ENCODE measurements around the gene PSMC2. TPM values are rescaled to one million over a fixed set of nuclear protein-coding genes. Genes with fewer than 3 reads are reported as not detected.

PSMC2 gene
- total and polyA plus RNA-seq, 2 experiments from 2014 or later, result 107 to 131 TPM

- no peak for TF ChIP-seq REST (IDR thresholded peaks at IDR 0.05; ENCODE audit: unreplicated experiment)
- no peak for TF ChIP-seq POLR2AphosphoS5 (IDR thresholded peaks at IDR 0.05; ENCODE audit: low read depth)
- TF ChIP-seq ZNF114 (CRISPR knock-in tag; IDR thresholded peaks at IDR 0.05), result no peak
- no peak for TF ChIP-seq ZNF331 (CRISPR knock-in tag; IDR thresholded peaks at IDR 0.05; ENCODE audit: low read depth)
Observed at GRCh38 chr7:103380395-103381191, 33.1 kb downstream of the PSMC2 start (continued).

- Histone ChIP-seq H3F3A (replicated peaks; ENCODE audit: low read depth) (0 out of 2 replicates have a peak, but pooled peaks cover 8% of the 10 kb centered on the region), H3K4me1 (ENCODE audit: insufficient read depth) (no peaks in the 10 kb centered on the region), H3K4me2 (no peak overlapping the region), H3K36me3 (ENCODE audit: insufficient read depth) (no peaks in the 10 kb centered on the region), H2AFZ (no peak overlapping the region), H3K27ac (ENCODE audit: low read depth) (no peak overlapping the region), H4K20me1 (replicated peaks; ENCODE audit: insufficient read depth) (no peaks in the 10 kb centered on the region), H3K27me3 (ENCODE audit: insufficient read depth) (no peaks in the 10 kb centered on the region), H3K79me2 (replicated peaks; ENCODE audit: insufficient read depth) (no peaks in the 10 kb centered on the region), H3K4me3 (no peak overlapping the region), H3K9me2 (ENCODE audit: insufficient read depth) (no peaks in the 10 kb centered on the region)
- DNase-seq (ENCODE audit: low spot score) (no peak), ATAC-seq (no peak)
- Mint-ChIP-seq H3K4me3 (no peak overlapping the region), H3K36me3 (ENCODE audit: low read depth) (no peaks in the 10 kb centered on the region), H3K9me3 (no peaks in the 10 kb centered on the region), H3K27me3 (ENCODE audit: insufficient read depth, low read depth, poor library complexity) (no peaks in the 10 kb centered on the region), H3K27ac (no peak overlapping the region), H3K4me1 (no peaks in the 10 kb centered on the region)
- TF ChIP-seq NANOG (IDR thresholded peaks at IDR 0.05; ENCODE audit: borderline replicate concordance), result no peak
- no peak for TF ChIP-seq EZH2phosphoT487 (IDR thresholded peaks at IDR 0.05; ENCODE audit: unreplicated experiment)
- TF ChIP-seq JUNB (IDR thresholded peaks at IDR 0.05; ENCODE audit: unreplicated experiment), result no peak
- no peak for TF ChIP-seq ZNF331 (CRISPR knock-in tag; IDR thresholded peaks at IDR 0.05; ENCODE audit: low read depth)
Observed at GRCh38 chr7:103381280-103382031, 34.0 kb downstream of the PSMC2 start.

GRCh38 chr7:103382032-103382402, 34.6 kb downstream of the PSMC2 start:
- H3K27me3 ChIP-seq (ENCODE audit: insufficient read depth), result no peaks in the 10 kb centered on the region
- H3K27ac Mint-ChIP-seq, result no peak overlapping the region
- TF ChIP-seq ZNF462 (CRISPR knock-in tag; IDR thresholded peaks at IDR 0.05) (no peak), ZNF331 (CRISPR knock-in tag; IDR thresholded peaks at IDR 0.05; ENCODE audit: low read depth) (no peak), CREB1 (CRISPR knock-in tag; IDR thresholded peaks at IDR 0.05; ENCODE audit: low read depth) (no peak), JUNB (IDR thresholded peaks at IDR 0.05; ENCODE audit: unreplicated experiment) (no peak)

More at GRCh38 chr7:103382032-103382402, 34.6 kb downstream of the PSMC2 start:
- Histone ChIP-seq H3K4me1 (ENCODE audit: insufficient read depth) (no peaks in the 10 kb centered on the region), H3F3A (replicated peaks; ENCODE audit: low read depth) (0 out of 2 replicates have a peak, but pooled peaks cover 8% of the 10 kb centered on the region), H3K36me3 (ENCODE audit: insufficient read depth) (no peaks in the 10 kb centered on the region), H2AFZ (no peak overlapping the region), H3K4me3 (no peak overlapping the region), H3K79me2 (replicated peaks; ENCODE audit: insufficient read depth) (no peaks in the 10 kb centered on the region), H3K9me2 (ENCODE audit: insufficient read depth) (no peaks in the 10 kb centered on the region), H4K20me1 (replicated peaks; ENCODE audit: insufficient read depth) (no peaks in the 10 kb centered on the region), H3K27ac (ENCODE audit: low read depth) (no peak overlapping the region), H3K4me2 (no peak overlapping the region)
- Mint-ChIP-seq H3K36me3 (ENCODE audit: low read depth) (no peaks in the 10 kb centered on the region), H3K9me3 (no peaks in the 10 kb centered on the region), H3K27me3 (ENCODE audit: insufficient read depth, low read depth, poor library complexity) (no peaks in the 10 kb centered on the region), H3K4me1 (no peaks in the 10 kb centered on the region), H3K4me3 (no peak overlapping the region)
- no peak for DNase-seq (ENCODE audit: low spot score)
- no peak for ATAC-seq

All from GM23338 (cell line).